HL-60/S4 treated with phorbol 12-myristate 13-acetate at 8.2 ng/mL for 4 days and 3 days (cell line): ENCODE measurements around the gene DEPDC5.
"Not testable (repeated sequence)": the region's sequence is repeated elsewhere in the genome, so short reads cannot be mapped to it uniquely, and the experiment has no call there.

ENCODE experiments used
- in situ Hi-C: fragments of 300-500 bp; cut with MboI; formaldehyde crosslinking; loops from 2 replicates; pipeline ENCODE4 v1.15.0; 2022; ENCODE audit warnings: low sequenced_read_pairs

Gene DEPDC5

DNA sequence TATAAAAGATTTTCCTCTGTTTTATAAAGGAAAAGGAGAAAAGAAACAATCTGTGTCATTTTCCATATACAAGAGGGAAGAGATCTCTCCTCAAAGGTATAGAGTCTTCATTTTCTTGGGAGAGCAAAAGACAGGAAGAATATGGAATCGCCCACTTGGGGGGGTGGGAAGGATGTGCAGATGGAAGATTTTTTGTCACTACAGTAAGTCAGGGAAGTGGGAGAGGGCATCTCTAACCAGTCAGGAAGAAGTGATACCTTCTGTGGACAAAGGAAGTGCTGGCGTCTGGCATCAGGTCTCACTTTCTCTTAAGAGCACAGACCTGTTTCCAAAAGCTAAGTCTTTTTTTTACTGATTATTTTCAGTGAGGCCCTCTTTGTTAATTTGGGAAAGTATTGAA, 5.3 kb upstream of the DEPDC5 start:
- in situ Hi-C loops, result no loop called here

DNA sequence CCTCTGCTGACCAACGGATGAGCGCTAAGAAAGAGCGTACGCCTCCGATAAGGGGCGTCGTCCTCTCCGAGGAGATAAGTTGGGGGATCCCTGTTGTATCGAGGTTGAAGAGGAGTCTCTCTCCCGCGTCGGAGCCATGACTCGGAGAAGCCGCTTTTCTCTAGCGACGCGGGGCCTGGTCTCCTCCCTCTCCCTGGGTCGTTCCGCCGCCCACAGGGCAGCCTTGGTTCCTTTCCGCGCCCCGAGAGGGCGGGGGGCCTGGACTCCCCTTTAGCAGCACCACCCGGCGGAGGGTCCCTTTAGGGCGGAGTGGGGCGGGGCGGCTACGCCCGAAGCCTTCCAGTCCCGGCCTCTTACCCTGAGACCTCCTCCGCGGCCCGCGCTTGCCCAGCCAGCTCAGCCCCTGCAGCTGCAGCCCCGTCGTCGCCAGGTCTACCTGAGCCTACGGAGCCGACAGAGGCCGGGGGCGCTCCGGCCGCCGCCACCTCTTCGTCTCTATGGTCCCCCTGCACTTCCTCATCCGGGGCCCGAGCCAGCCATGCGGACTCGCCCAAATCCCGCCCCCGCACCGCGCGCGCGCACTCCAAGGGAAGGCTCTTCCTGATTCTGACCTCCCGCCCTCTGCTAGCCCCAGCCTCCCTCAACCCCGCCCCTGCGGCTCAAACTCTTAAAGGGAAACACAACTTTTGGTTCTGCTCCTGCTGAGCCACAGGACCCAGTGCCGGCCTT, 4.0 kb upstream of the DEPDC5 start, which contains the start of gene PRR14L:
Gene PRR14L, minus strand, starts transcription at position 497 of the 729 bp plus-strand sequence. CDS start 11,272 bp downstream, outside the sequence.
- in situ Hi-C loops, result no loop called here

DNA sequence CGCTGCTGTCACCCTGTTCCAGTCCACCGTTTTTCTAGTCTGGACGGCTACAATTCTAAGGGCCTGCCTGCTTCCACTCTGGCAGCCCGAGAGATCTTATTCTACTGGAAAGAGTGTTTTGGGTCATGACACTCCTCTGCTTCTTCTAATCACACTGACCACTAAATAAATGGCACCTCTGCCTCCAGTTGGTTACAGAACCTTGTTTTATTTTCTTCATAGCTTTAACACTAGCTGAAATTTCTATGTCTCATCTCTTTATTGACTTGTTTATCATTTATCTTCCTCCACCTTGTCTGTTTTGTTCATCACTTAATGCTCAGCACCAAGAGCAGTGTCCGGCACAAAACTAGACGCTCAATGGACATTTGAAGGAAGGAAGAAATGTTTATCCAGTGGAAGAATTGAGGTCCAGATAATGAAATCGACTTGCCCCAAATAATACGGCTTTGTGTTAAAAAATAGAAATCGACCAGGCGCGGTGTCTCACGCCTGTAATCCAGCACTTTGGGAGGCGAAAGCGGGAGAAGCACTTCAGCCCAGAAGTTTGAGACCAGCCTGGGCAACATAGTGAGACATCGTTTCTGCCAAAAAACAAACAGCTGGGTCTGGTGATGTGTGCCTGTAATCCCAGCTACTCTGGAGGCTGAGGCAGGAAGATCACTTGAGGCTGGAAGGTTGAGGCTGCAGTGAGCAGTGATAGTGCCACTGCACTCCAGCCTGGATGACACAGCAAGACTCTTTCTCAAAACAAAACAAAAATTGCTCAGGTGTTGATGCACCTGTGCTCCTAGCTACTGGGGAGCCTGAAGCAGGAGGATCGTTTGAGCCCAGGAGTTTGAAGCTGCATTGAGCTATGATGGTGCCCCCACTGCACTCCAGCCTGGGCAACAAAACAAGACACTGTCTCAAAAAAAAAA, 3.2 kb upstream of the DEPDC5 start:
- in situ Hi-C loops, result no loop called here

DNA sequence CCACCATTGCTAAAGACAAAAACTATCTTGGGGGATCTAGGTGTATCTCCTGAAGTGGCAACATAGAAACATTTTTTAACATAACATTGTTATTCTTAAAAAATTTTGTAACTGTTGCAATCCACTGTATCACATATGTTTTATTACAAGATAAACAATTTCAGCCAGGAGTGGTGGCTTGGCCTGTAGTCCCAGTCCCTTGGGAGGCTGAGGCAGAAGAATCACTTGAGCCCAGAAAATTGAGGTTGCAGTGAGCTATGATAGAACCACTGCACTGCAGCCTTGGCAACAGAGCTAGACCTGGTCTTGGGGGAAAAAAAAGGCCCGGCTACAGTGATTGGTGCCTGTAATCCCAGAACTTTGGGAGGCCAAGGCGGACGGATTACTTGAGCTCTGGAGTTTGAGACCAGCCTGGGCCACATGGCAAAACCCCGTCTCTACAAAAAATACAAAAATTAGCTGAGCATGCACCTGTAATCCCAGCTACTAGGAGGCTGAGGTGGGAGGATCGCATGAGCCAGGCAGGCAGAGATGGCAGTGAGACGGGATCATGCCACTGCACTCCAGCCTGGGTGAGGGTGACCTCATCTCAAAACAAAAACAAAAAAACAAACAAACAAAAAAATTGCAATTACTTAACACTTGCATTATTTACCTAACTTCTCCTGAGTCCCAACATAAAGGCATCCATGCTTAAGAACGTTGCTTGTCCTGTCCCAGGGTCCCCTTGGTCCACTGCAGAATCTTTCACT, 1.5 kb upstream of the DEPDC5 start:
- in situ Hi-C loops, result no loop called here

DNA sequence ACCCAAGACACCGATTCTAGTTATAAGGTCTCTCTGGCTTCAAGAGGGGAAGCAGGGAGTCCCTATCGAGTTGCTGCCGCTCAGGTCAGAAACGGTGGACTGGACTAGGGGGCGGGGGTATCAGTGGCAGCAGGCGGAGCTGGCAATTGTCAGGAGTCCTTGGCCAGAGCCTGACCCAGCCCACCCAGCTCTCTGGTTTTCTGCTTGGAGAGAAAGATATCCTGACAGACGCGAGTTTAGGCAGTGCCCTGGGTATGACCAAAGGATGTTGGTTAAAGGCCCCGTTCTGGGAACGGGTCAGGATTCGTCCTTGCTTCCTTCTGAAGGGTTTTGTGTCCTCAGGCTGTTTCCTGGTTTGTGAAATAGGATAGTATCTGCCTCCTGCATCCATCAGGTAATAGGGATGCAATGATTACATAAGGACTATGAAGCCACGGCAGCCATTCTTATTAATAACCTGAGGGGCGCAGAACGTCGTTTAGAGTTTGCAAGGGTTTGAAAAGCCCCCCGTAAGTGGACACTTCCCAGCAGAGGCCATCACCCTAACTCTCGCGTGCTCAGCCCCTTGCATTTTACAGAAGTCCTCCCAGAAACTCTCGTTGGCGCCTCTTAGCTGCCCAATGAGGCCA, 700 bp upstream of the DEPDC5 start:
- in situ Hi-C loops, result no loop called here

DNA sequence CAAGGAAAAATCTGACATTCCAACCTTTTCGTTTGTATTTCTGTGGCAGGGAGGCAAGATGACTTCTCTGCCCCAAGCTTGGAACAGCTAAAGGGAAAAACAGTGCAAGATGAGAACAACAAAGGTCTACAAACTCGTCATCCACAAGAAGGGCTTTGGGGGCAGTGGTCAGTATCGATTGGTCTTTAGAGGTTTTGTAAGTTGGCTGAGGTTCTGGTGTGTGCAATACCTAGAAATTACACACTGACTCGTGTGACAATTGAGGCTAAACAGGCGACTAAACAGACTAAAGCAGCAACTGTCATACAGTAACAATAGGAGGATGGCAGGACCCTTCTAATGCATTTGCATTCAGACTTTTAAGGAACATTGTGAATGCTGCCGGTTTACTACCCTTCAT, 994 bp downstream of the DEPDC5 start:
- in situ Hi-C loops, result no loop called here

DNA sequence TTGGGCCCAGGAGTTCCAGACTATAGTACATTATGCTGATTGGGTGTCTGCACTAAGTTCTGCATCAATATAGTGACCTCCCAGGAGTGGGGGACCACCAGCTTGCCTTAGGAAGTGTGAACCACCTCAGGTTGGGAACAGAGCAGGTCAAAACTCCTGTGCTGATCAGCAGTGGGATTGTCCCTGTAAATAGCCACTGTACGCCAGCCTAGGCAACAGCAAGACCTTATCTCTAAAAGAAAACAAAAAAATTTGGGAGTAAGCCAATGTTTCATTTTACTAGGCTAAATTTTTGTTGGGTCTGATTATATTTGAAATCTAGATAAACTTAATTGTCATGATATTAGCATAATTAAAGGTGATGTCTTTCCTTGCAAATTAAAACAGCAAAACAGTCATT, 3.4 kb downstream of the DEPDC5 start:
- in situ Hi-C loops, result no loop called here

DNA sequence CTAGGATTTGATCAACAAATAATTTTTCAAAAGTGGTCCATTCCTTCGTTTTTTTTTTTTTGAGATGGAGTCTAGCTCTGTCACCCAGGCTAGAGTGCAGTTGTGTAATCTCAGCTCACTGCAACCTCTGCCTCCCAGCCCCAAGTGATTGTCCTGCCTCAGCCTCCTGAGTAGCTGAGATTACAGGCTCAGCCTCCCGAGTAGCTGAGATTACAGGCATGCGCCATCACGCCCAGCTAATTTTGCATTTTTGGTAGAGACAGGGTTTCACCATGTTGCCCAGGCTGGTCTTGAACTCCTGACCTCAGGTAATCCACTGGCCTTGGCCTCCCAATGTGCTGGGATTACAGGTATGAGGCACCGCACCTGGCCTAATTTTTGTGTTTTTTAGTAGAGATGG, 5.0 kb downstream of the DEPDC5 start:
- in situ Hi-C loops, result not testable (repeated sequence)

DNA sequence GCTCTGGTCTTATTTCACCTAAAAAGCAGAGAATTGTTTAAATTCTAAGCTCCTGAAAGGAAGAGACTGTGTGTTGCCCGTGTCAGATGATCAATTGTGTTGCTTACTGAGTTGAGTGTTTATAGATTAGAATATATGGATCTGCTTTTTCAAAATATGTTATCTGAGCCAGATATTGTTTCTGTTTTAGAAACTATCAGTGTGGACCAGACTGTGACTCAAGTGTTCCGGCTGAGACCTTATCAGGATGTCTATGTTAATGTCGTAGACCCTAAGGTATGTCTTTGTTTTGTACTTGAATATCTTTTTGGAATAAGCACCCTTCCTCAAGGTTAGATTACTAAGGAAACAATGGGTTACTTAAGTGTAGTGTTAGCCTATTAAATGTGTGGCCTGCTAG, 11.0 kb downstream of the DEPDC5 start:
- in situ Hi-C loops, result no loop called here

DNA sequence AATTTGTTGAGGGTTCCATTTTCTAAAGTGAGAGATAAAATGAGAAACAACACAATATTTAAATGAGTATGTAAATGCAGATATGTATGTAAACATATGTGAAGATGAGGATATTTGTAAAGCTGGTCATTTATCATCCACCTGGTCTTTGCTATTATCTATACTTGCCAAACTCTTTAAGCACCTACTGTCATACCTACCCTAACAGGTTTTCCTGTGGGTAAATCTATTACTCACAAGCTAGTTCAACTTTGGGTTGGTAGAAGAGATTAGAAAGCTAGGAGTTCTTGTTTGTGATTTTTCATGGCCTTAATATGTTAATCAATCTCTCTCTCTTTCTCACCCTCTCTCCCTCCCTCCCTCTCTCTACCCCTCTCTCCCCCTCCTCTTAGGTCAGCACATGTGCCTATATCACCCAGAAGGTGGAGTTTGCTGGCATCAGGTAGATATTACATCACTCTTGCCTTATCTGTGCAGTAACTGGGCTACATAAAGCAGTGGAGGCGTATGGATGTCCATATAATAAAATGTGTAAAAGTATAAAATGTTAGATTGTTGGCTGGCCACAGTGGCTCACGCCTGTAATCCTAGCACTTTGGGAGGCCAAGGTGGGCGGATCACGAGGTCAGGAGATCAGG, 14.7 kb downstream of the DEPDC5 start:
- in situ Hi-C loops, result no loop called here

DNA sequence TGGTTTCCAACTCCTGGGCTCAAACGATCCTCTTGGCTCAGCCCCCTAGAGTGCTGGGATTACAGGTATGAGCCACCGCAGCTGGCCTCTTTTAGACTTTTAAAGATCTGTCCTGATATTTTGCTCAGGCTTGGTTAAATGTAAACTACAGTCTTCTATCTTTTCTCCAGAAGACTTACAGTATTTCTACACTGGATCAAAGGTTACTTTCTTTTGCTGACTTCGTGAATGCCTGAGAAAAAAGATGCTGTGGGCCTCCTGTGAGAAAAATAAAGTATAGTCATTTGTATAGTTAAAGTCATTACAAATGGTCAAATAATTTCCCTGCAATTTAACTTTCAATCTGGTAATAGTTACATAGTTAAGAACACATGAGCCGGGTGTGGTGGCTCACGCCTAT, 19.6 kb downstream of the DEPDC5 start:
- in situ Hi-C loops, result no loop called here

DNA sequence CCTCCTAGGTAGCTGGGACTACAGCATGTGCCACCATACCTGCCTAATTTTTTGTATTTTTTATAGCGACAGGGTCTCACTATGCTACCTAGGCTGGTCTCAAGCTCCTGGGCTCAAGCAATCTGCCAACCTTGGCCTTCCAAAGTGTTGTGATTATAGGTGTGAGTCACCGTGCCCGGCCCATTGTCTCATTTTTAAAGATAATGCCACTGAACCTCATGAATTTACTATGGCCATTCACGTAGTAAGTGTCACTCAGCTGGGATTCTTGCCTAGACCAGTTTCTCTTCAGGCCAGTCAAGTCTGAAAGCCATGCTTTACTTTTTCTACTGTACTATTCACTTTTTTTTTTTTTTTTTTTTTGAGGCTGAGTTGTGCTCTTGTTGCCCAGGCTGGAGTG, 22.4 kb downstream of the DEPDC5 start:
- in situ Hi-C loops, result no loop called here

DNA sequence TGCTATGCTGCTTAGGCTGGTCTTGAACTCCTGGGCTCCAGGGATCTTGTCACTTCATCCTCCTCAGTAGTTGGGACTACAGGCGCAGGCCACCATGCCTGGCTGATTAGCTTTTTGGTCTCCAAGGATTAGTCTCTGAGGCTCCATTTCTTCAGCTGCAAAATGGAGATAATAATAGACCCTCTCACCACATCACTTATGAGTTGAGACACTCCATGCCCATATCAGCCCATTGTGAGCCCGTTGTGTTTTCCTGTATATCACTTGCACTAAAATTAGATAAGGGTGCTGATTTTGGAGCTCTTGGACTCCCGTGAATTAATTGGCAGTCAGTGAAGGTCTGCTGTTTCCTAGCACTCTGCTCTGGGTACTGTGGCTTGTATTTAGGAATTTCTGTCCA, 36.0 kb downstream of the DEPDC5 start:
- in situ Hi-C loops, result no loop called here

DNA sequence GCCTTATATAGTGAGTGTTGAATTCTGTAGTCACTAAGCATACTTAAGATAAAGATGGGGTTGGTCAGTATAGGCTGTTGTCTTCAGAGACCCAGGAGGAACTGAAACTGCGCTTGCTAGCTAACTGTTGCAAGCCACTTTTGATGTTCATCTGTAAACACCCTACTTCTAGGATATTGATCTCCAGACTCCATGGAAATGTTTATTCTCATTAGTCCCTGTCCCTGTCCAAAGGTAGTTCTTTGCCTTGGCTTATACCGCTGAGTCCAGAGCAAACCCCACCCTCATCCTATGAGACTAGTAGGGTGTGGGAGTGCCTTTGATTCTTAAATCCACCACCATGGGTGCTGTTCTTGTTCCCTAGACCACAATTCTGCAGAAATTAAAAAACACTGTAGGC, 36.4 kb downstream of the DEPDC5 start:
- in situ Hi-C loops, result no loop called here

DNA sequence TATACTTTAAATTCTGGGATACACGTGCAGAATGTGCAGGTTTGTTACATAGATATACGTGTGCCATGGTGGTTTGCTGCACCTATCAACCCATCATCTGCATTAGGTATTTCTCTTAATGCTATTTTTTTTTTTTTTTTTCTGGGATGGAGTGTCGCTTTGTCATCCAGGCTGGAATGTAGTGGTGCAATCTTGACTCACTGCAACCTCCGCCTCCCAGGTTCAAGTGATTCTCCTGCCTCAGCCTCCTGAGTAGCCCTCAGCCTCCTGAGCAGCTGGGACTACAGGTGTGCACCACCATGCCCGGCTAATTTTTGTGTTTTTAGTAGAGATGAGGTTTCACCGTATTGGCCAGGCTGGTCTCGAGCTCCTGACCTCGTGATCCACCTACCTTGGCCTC, 45.5 kb downstream of the DEPDC5 start:
- in situ Hi-C loops, result not testable (repeated sequence)

DNA sequence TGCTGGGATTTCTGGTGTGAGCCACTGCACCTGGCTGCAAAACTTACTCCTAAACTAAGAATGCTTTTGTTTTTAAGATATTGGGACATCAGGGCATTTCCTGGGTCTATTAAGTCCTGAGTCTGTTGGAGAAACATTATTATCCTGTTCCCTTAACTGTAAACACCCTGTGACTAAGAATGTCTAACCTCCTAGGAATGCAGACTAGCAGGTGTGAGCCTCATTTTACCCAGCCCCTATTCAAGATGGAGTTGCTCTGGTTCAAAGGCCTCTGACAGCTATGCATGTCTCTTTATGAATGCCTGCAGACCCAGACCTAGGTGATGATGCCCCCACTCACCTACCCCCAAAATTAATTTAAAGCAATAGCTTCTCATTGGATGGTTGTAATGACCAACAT, 46.2 kb downstream of the DEPDC5 start:
- in situ Hi-C loops, result no loop called here

DNA sequence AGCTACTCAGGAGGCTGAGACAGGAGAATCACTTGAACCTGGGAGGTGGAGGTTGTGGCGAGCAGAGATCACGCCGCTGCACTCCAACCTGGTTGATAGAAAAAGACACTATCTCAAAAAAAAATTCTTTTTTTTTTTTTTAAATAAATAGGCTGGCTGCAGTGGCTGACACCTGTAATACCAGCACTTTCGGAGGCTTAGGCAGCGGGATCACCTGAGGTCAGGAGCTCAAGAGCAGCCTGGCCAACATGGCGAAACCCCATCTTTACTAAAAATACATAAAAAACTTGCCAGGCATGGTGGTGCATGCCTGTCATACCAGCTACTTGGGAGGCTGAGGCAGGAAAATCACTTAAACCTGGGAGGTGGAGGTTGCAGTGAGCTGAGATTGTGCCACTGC, 47.0 kb downstream of the DEPDC5 start:
- in situ Hi-C loops, result not testable (repeated sequence)

DNA sequence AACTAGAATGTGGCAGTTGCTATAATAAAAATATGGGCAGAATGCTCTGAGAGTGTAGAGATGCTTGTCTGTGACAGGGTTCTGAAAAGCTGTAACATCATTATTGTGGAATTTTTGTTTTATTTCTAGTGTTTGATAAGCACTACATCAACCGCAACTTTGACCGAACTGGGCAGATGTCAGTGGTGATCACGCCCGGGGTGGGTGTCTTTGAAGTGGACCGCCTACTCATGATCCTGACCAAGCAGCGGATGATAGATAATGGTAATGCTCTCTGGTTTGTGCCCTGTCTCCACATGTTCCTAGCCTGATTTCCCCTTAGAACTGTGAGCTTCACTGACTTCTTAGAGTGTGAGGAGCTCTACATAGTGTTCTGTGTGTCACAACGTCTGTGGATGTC, 48.8 kb downstream of the DEPDC5 start:
- in situ Hi-C loops, result no loop called here

DNA sequence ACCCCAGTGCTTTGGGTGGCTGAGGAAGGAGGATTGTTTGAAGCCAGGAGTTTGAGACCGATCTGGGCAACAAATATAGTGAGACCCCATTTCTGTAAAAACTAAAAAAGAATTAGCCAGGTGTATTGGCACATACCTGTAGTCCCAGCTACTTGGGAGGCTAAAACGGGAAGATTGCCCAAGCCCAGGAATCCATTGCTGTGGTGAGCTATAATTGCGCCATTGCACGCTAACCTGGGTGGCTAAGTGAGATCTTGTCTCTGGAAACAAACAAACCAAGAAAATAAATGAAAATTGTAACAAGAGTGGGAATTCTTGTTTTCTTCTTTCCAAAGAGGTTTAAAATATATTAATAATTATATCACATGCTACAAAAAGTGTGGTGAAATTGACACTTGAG, 52.9 kb downstream of the DEPDC5 start:
- in situ Hi-C loops, result no loop called here

DNA sequence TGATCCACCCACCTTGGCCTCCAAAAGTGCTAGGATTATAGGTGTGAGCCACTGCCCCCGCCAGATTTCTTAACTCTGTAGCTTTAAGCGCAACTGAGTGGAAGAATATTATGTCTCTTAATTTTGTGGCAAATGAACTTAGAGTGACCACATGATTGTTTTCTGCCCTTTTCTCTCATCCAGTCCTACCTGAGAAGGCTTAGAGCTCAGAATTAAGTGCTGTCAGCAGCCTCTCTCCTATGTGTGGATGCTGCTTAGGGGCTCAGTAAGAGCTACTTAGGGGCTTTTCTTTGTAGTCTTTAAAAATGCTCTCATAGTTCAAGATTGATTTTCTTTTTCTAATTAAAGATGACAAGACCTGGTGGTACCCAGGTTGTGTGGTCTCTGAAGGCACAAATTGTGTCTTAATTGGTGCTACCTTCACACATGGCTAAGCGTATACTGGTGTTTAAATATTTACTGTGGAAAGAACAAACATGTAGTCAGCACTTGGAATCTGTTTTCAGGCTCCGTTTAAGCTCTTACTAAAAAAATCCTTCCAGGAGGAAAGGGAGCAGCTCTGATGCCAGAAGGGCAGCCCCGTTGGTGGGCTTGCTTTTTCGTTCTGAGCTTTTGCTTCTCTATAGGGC, 59.3 kb downstream of the DEPDC5 start:
- in situ Hi-C loops, result no loop called here
